Panc1 (cell line): ENCODE results near the gene RAB3IL1. TPM values are rescaled to one million over a fixed set of nuclear protein-coding genes. Genes with fewer than 3 reads are reported as not detected.

Experiments
- ATAC-seq: fragments of 200-7000 bp; cut with Tn5 transposase; 2 replicates; pipeline ENCODE4 v1.9.1; 2020; ENCODE audit warnings: mild to moderate bottlenecking, moderate library complexity
- BruUV-seq: library from RNA; stranded (reverse); fragments of 400-500 nt; replicated peaks from 2 replicates; lab custom pipeline; 2021; lab: Mats Ljungman, UMichigan
- CTCF ChIA-PET: fragments of 300-600 bp; sonication (Branson Sonifier 250); formaldehyde crosslinking; loops from one replicate; lab custom pipeline; 2022; ENCODE audit warnings: antibody characterized with exemption; lab: Charles Lee
- POLR2A ChIA-PET: fragments of 300-600 bp; sonication (Branson Sonifier 250); formaldehyde crosslinking; loops from one replicate; lab custom pipeline; 2022; ENCODE audit warnings: antibody characterized with exemption; lab: Charles Lee
- DNase-seq: peaks from one replicate; pipeline ENCODE4 v3.0.0-alpha.2; 2010; ENCODE audit warnings: low read depth, low spot score
- H3K27ac ChIP-seq: 2 replicates; pipeline ENCODE4 v1.5.1; 2011; ENCODE audit warnings: mild to moderate bottlenecking, low read length, inconsistent platforms
- H3K27me3 ChIP-seq: fragments of 200-500 bp; sonication (Bioruptor generic); 2 replicates; pipeline ENCODE4 v1.6.0; 2014; ENCODE audit warnings: low read length, inconsistent platforms; ENCODE audit not compliant: control insufficient read depth, insufficient read depth
- H3K36me3 ChIP-seq: fragments of 200-500 bp; sonication (Bioruptor generic); 2 replicates; pipeline ENCODE4 v1.5.1; 2014; ENCODE audit warnings: inconsistent platforms, mild to moderate bottlenecking, low read length, moderate library complexity; ENCODE audit not compliant: control insufficient read depth, insufficient read depth
- H3K4me1 ChIP-seq: 2 replicates; pipeline ENCODE4 v1.5.1; 2011; ENCODE audit warnings: inconsistent platforms, mild to moderate bottlenecking, low read length, moderate library complexity; ENCODE audit not compliant: control insufficient read depth, insufficient read depth
- H3K4me3 ChIP-seq, 2 experiments: 2 replicates each; pipeline ENCODE4 v1.5.1; 2011 to 2012; ENCODE audit warnings: low read depth in 2 of 2, low read length in 2 of 2, mild to moderate bottlenecking in 2 of 2, inconsistent platforms in 1 of 2, moderate library complexity in 1 of 2
- H3K9me3 ChIP-seq: fragments of 200-500 bp; sonication (Bioruptor generic); 2 replicates; pipeline ENCODE4 v1.5.1; 2014; ENCODE audit warnings: low read depth, mild to moderate bottlenecking, inconsistent platforms, low read length, moderate library complexity; ENCODE audit not compliant: control insufficient read depth, insufficient read depth
- POLR2AphosphoS5 ChIP-seq: IDR thresholded peaks from 2 replicates; pipeline ENCODE4 v1.6.1; 2012; ENCODE audit warnings: mild to moderate bottlenecking, low read depth, low read length, moderate library complexity
- REST ChIP-seq, 2 experiments: IDR thresholded peaks; 2 replicates each; pipeline ENCODE4 v1.6.1; 2011 to 2012; ENCODE audit warnings: low read depth in 2 of 2, control low read depth in 1 of 2, low read length in 1 of 2, mild to moderate bottlenecking in 1 of 2, moderate library complexity in 1 of 2; ENCODE audit not compliant: insufficient read depth in 1 of 2
- SIN3A ChIP-seq: IDR thresholded peaks from 2 replicates; pipeline ENCODE4 v1.6.1; 2012; ENCODE audit warnings: low read depth, mild to moderate bottlenecking, low read length, moderate library complexity, borderline replicate concordance; ENCODE audit not compliant: insufficient read depth
- TCF7L2 ChIP-seq: IDR thresholded peaks from 2 replicates; pipeline ENCODE4 v1.6.1; 2011; ENCODE audit warnings: mild to moderate bottlenecking, low read depth, low read length, inconsistent platforms
- in situ Hi-C: cut with HindIII; loops from 2 replicates; pipeline ENCODE4 v1.10.0; 2016; ENCODE audit warnings: low sequenced_read_pairs, low pct_unique_long_range_greater_than_20kb
- intact Hi-C: fragments of 100-400 bp; cut with micrococcal nuclease; formaldehyde crosslinking; loops from one replicate; pipeline ENCODE4 v1.10.0; 2022; ENCODE audit not compliant: unreplicated experiment
- total RNA-seq: library from RNA; stranded (reverse); gene quantifications from one replicate; pipeline ENCODE4 v1.2.1, GENCODE V29; 2021; ENCODE audit not compliant: unreplicated experiment
- TF ChIP-seq, protein P1 (sequence below): fragments of 450-650 bp; IDR thresholded peaks from 2 replicates; pipeline ENCODE4 v1.5.1; 2017; ENCODE audit warnings: mild to moderate bottlenecking

The RAB3IL1 gene
- total RNA-seq, 1 experiment from 2014 or later: 8.9 TPM

DNA sequence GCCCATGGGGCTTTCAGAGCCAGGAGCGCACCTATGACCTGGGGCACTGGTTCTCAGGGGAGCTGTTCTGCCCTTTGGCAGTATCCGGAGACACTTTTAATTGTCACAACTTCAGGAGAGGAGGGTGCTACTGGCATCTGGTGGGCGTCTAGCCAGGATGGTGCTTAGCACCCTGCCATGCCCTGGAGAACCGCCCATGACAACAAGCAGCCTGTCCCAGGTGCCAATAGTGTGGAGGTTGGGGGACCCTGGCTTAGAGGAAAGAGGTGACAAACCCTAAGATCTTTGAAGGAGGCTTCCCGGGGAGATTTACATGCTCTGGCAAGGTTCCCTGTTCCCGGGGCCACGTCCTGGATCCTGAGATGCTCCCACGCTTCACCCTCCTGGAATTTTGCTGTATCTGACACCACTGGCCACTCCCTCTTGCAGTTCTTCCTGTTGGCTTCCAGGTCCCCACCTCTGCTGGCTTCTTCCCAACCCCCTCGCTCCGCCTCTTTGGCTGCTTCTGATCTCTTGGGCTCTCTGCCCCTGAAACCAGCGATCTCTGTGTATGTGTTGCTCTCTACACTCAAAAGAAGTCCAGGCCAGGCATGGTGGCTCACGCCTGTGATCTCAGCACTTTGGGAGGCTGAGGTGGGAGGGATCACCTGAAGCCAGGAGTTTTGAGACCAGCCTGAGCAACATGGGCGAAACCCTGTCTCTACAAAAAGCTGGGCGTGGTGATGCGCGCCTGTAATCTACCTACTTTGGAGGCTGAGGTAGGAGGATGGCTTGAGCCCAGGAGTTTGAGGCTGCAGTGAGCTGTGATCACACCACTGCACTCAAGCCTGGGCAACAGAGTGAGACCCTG is 57.1 kb downstream of the RAB3IL1 start:
- BruUV-seq: no TSS peak
- Histone ChIP-seq H3K27me3 (no peaks in the 10 kb centered on the region), H3K4me3 (no peak overlapping the region), H3K4me1 (peaks cover 4% of the 10 kb centered on the region; the same call in 1 of the 2 replicates), H3K27ac (no peak overlapping the region), H3K9me3 (no peaks in the 10 kb centered on the region), H3K36me3 (no peaks in the 10 kb centered on the region; the same call in 1 of the 2 replicates)
- in situ Hi-C loops (no loop called here), intact Hi-C loops (no loop called here)
- CTCF ChIA-PET: no interaction called here
- ATAC-seq: no peak
- TF ChIP-seq SIN3A (no peak), REST (IDR thresholded peaks at IDR 0.05; ENCODE audit: insufficient read depth in 1 of 2, low read depth in 2 of 2, low read length in 1 of 2) (no peak)
- POLR2A ChIA-PET: no interaction called here
- no peak for DNase-seq

DNA sequence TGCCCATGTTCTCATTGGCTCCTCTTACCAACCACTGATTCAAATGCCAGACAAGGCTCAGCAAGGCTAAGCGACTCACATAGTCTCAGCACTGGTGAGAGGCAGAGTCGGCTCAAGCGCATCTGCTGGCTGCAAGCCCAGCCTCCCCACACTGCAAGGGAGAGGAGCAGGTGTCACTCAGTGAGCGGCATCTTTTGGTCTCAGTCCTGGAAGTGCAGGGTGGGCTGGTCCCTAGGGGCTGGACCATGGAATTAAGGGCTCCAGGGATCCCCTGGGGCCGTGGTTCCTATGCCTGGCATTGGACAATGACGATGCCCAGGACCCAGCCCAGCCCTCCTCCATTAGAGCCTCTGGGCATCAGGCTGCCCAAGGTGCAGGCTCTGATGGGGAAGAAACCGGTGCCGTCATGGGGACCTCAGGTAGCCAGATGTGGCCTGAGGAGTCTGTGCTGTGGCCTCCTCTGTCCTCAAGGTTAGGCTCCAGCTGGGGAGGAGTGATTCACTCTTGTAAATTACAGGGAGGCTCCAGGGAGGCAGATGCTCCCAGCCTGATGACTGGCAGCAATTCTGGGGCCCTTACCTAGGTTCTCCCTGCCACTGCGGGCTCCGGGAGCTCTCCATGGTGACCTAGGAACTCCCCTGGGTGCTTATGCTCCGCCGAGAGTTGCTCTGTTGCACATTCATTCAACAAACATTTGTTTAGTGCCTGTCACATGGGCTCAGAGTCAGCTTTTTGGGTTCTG is 61.3 kb downstream of the RAB3IL1 start:
- ChIA-PET POLR2A (no interaction called here), CTCF (no interaction called here)
- H3K9me3 ChIP-seq: no peaks in the 10 kb centered on the region
- H3K27me3 ChIP-seq: no peaks in the 10 kb centered on the region
- peaks cover 4% of the 10 kb centered on the region; the same call in 1 of the 2 replicates for H3K4me1 ChIP-seq
- BruUV-seq: no TSS peak
- DNase-seq (no peak), ATAC-seq (peak; percentile 33)
- no peak overlapping the region for H3K27ac ChIP-seq
- no peak overlapping the region for H3K4me3 ChIP-seq
- in situ Hi-C loops (no loop called here), intact Hi-C loops (no loop called here)
- no peaks in the 10 kb centered on the region; the same call in 1 of the 2 replicates for H3K36me3 ChIP-seq
- TF ChIP-seq, protein P1, sequence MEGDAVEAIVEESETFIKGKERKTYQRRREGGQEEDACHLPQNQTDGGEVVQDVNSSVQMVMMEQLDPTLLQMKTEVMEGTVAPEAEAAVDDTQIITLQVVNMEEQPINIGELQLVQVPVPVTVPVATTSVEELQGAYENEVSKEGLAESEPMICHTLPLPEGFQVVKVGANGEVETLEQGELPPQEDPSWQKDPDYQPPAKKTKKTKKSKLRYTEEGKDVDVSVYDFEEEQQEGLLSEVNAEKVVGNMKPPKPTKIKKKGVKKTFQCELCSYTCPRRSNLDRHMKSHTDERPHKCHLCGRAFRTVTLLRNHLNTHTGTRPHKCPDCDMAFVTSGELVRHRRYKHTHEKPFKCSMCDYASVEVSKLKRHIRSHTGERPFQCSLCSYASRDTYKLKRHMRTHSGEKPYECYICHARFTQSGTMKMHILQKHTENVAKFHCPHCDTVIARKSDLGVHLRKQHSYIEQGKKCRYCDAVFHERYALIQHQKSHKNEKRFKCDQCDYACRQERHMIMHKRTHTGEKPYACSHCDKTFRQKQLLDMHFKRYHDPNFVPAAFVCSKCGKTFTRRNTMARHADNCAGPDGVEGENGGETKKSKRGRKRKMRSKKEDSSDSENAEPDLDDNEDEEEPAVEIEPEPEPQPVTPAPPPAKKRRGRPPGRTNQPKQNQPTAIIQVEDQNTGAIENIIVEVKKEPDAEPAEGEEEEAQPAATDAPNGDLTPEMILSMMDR: no peak
- TF ChIP-seq POLR2AphosphoS5: no peak
- TF ChIP-seq TCF7L2: no peak
- peak in 1 of 2 experiments; percentile 45; a peak in 2 of 4 replicates for TF ChIP-seq REST (IDR thresholded peaks at IDR 0.05; ENCODE audit: insufficient read depth in 1 of 2, low read depth in 2 of 2, low read length in 1 of 2)
- no peak for TF ChIP-seq SIN3A
